Neuronal stem cell (in vitro differentiated cells): ENCODE measurements around the gene TMEM95.

Experiments used
- DNase-seq: peaks from one replicate; pipeline ENCODE4 v3.0.0-alpha.2; 2013; ENCODE audit warnings: low spot score
- H2AFZ ChIP-seq: one replicate; pipeline ENCODE4 v1.6.1; 2013; ENCODE audit warnings: mild to moderate bottlenecking, low read length, inconsistent platforms
- H2AK5ac ChIP-seq: 2 replicates; pipeline ENCODE4 v1.6.1; 2013; ENCODE audit warnings: low read depth, mild to moderate bottlenecking, inconsistent platforms, low read length, moderate library complexity, mixed read lengths
- H2BK120ac ChIP-seq: 2 replicates; pipeline ENCODE4 v1.6.1; 2013; ENCODE audit warnings: low read depth, mild to moderate bottlenecking, inconsistent platforms, low read length, moderate library complexity, mixed read lengths
- H2BK12ac ChIP-seq: one replicate; pipeline ENCODE4 v1.6.1; 2013; ENCODE audit warnings: low read length, inconsistent platforms
- H2BK15ac ChIP-seq: 2 replicates; pipeline ENCODE4 v1.6.1; 2013; ENCODE audit warnings: mild to moderate bottlenecking, low read length, inconsistent platforms, mixed read lengths
- H2BK5ac ChIP-seq: one replicate; pipeline ENCODE4 v1.6.1; 2013; ENCODE audit warnings: inconsistent platforms, mild to moderate bottlenecking, low read length, moderate library complexity
- H3K14ac ChIP-seq: one replicate; pipeline ENCODE4 v1.6.1; 2013; ENCODE audit warnings: low read length, inconsistent platforms
- H3K18ac ChIP-seq: 2 replicates; pipeline ENCODE4 v1.6.1; 2013; ENCODE audit warnings: low read length, inconsistent platforms
- H3K23ac ChIP-seq: 2 replicates; pipeline ENCODE4 v1.6.1; 2013; ENCODE audit warnings: low read depth, mild to moderate bottlenecking, mixed read lengths, low read length, inconsistent platforms; ENCODE audit not compliant: poor library complexity
- H3K27ac ChIP-seq: replicated peaks from 3 replicates; pipeline ENCODE4 v1.5.1; 2013; ENCODE audit warnings: low read length, inconsistent platforms
- H3K27me3 ChIP-seq, 3 experiments: 2 replicates each; pipeline ENCODE4 v1.6.1; 2013; ENCODE audit warnings: low read length in 3 of 3, mild to moderate bottlenecking in 2 of 3, inconsistent platforms in 1 of 3, low read depth in 1 of 3, mixed read lengths in 1 of 3, moderate library complexity in 1 of 3; ENCODE audit not compliant: control insufficient read depth in 3 of 3, insufficient read depth in 3 of 3
- H3K36me3 ChIP-seq, 2 donors: replicated peaks in 1 of 2; 2 replicates each; pipeline ENCODE4 v1.6.1; 2013; ENCODE audit warnings: low read length in 2 of 2; ENCODE audit not compliant: control insufficient read depth in 2 of 2, insufficient read depth in 2 of 2
- H3K4ac ChIP-seq: 2 replicates; pipeline ENCODE4 v1.6.1; 2013; ENCODE audit warnings: inconsistent platforms, mild to moderate bottlenecking, low read length, moderate library complexity
- H3K4me1 ChIP-seq, 2 donors: 1 replicate in 1 of 2; 2 replicates in 1 of 2; pipeline ENCODE4 v1.6.1; 2013; ENCODE audit warnings: low read length in 2 of 2, low read depth in 1 of 2; ENCODE audit not compliant: control insufficient read depth in 2 of 2, insufficient read depth in 1 of 2
- H3K4me2 ChIP-seq: one replicate; pipeline ENCODE4 v1.6.1; 2013; ENCODE audit warnings: mild to moderate bottlenecking, low read length, inconsistent platforms; ENCODE audit not compliant: insufficient read depth, poor library complexity, severe bottlenecking
- H3K4me3 ChIP-seq, 2 donors: 2 replicates each; pipeline ENCODE4 v1.5.1; 2013; ENCODE audit warnings: low read length in 2 of 2, mild to moderate bottlenecking in 2 of 2, inconsistent platforms in 1 of 2, moderate library complexity in 1 of 2
- H3K79me1 ChIP-seq: one replicate; pipeline ENCODE4 v1.6.1; 2013; ENCODE audit warnings: low read depth, mild to moderate bottlenecking, inconsistent platforms, low read length, moderate library complexity
- H3K9ac ChIP-seq: one replicate; pipeline ENCODE4 v1.6.1; 2013; ENCODE audit warnings: mild to moderate bottlenecking, low read depth, low read length, inconsistent platforms; ENCODE audit not compliant: poor library complexity
- H3K9me3 ChIP-seq, 2 donors: replicated peaks in 1 of 2; 2 replicates each; pipeline versions ENCODE3 to v1.6.1; 2013; ENCODE audit warnings: low read length in 2 of 2, mild to moderate bottlenecking in 2 of 2, inconsistent platforms in 1 of 2, low read depth in 1 of 2, mixed read lengths in 1 of 2, moderate library complexity in 1 of 2; ENCODE audit not compliant: control insufficient read depth in 2 of 2, insufficient read depth in 1 of 2
- H4K8ac ChIP-seq: one replicate; pipeline ENCODE4 v1.6.1; 2013; ENCODE audit warnings: low read depth, mild to moderate bottlenecking, inconsistent platforms, low read length, moderate library complexity
- H4K91ac ChIP-seq: one replicate; pipeline ENCODE4 v1.6.1; 2013; ENCODE audit warnings: low read length, low read depth, mild to moderate bottlenecking, inconsistent platforms; ENCODE audit not compliant: poor library complexity
- WGBS, 2 donors: extraction: QIAGEN DNeasy Blood & Tissue Kit; methylation state at CpG; one replicate each; pipeline ENCODE4 v1.1.7; 2013; ENCODE audit warnings: missing lambda C conversion rate in 2 of 2, mixed read lengths in 1 of 2; ENCODE audit not compliant: insufficient read length in 2 of 2, insufficient replicate concordance in 1 of 2; ENCODE audit errors: extremely low coverage in 2 of 2; 5-methylcytosine and 5-hydroxymethylcytosine counted together

The TMEM95 gene

GRCh38 chr17:7348478-7349242 is 6.3 kb upstream of the TMEM95 start:
- Histone ChIP-seq H3K4ac (no peak overlapping the region), H2BK120ac (no peak overlapping the region), H3K4me2 (no peak overlapping the region), H4K91ac (no peak overlapping the region), H3K18ac (peak overlapping the region; percentile 48), H3K14ac (no peak overlapping the region), H3K9me3 (no peaks in the 10 kb centered on the region), H4K8ac (no peak overlapping the region), H2BK12ac (peak overlapping the region; percentile 35), H2BK5ac (peak overlapping the region; percentile 88), H3K23ac (no peak overlapping the region), H2BK15ac (no peak overlapping the region), H2AK5ac (peak overlapping the region; percentile 49), H3K9ac (peak overlapping the region; percentile 7), H3K36me3 (no peaks in the 10 kb centered on the region), H3K79me1 (peaks cover 11% of the 10 kb centered on the region), H3K4me1 (peaks cover 13 to 27% of the 10 kb centered on the region in 2 donors), H2AFZ (no peak overlapping the region), H3K27me3 (peaks cover 0 to 4% (median 0%) of the 10 kb centered on the region in 3 experiments), H3K4me3 (no peak overlapping the region), H3K27ac (no peak overlapping the region)
- DNase-seq, result no peak
- WGBS, 2 donors, result no CpG with 5 or more reads among the region's 19 CpGs

- peaks cover 11% of the 10 kb centered on the region for H3K79me1 ChIP-seq
- H3K4me3 ChIP-seq, result peak within 1 kb of the TSS; percentile 77 to 90
- peak within 1 kb of the TSS; percentile 91 for H3K4me2 ChIP-seq
- peak; percentile 92 for DNase-seq
- no CpG with 5 or more reads among the region's 91 CpGs for WGBS, 2 donors
- H2AFZ ChIP-seq, result peak within 1 kb of the TSS; percentile 94
- H2BK120ac ChIP-seq, result peak within 1 kb of the TSS; percentile 98
- peak within 1 kb of the TSS; percentile 99 for H3K4ac ChIP-seq
- peaks cover 0 to 2% (median 0%) of the 10 kb centered on the region in 3 experiments for H3K27me3 ChIP-seq
- peak within 1 kb of the TSS; percentile 98 for H3K27ac ChIP-seq
- peak within 1 kb of the TSS; percentile 57 for H4K8ac ChIP-seq
- peak within 1 kb of the TSS; percentile 98 for H3K9ac ChIP-seq
- H2BK12ac ChIP-seq, result peak within 1 kb of the TSS; percentile 98
- H2BK15ac ChIP-seq, result peak within 1 kb of the TSS; percentile 97
- H2BK5ac ChIP-seq, result peak within 1 kb of the TSS; percentile 98
- H3K14ac ChIP-seq, result peak within 1 kb of the TSS; percentile 78
- H2AK5ac ChIP-seq, result peak within 1 kb of the TSS; percentile 100
- peak within 1 kb of the TSS; percentile 92 for H3K23ac ChIP-seq
- H3K4me1 ChIP-seq, result peaks cover 26 to 50% of the 10 kb centered on the region in 2 donors
- peak within 1 kb of the TSS; percentile 100 for H3K18ac ChIP-seq
- no peaks in the 10 kb centered on the region for H3K9me3 ChIP-seq
- peak within 1 kb of the TSS; percentile 100 for H4K91ac ChIP-seq
- no peaks in the 10 kb centered on the region for H3K36me3 ChIP-seq
These were observed 3.1 kb upstream of the TMEM95 start, which contains the start of gene KCTD11 for GRCh38 chr17:7351665-7352502. TSS of gene KCTD11 (plus strand) at chr17:7352162.

GRCh38 chr17:7352503-7352889 is 2.5 kb upstream of the TMEM95 start:
- H3K18ac ChIP-seq, result peak overlapping the region; percentile 98
- peak overlapping the region; percentile 100 for H2AK5ac ChIP-seq
- no peaks in the 10 kb centered on the region for H3K9me3 ChIP-seq
- peak overlapping the region; percentile 77 to 88 for H3K4me3 ChIP-seq
- no CpG with 5 or more reads among the region's 10 CpGs for WGBS, 2 donors
- peak overlapping the region; percentile 94 for H2AFZ ChIP-seq
- H3K23ac ChIP-seq, result peak overlapping the region; percentile 69
- peak overlapping the region; percentile 57 for H4K8ac ChIP-seq
- peaks cover 0 to 3% (median 0%) of the 10 kb centered on the region in 3 experiments for H3K27me3 ChIP-seq
- H3K27ac ChIP-seq, result peak overlapping the region; percentile 98
- DNase-seq, result no peak
- H2BK15ac ChIP-seq, result peak overlapping the region; percentile 93
- H3K36me3 ChIP-seq, result no peaks in the 10 kb centered on the region
- H2BK120ac ChIP-seq, result no peak overlapping the region
- H4K91ac ChIP-seq, result no peak overlapping the region
- H3K4me1 ChIP-seq, result peaks cover 26 to 50% of the 10 kb centered on the region in 2 donors
- H3K4ac ChIP-seq, result peak overlapping the region; percentile 99
- peak overlapping the region; percentile 78 for H3K14ac ChIP-seq
- H2BK5ac ChIP-seq, result peak overlapping the region; percentile 98
- peak overlapping the region; percentile 84 for H3K4me2 ChIP-seq
- peaks cover 11% of the 10 kb centered on the region for H3K79me1 ChIP-seq
- peak overlapping the region; percentile 93 for H3K9ac ChIP-seq
- H2BK12ac ChIP-seq, result peak overlapping the region; percentile 87
